Activated T-cell treated with anti-CD3 and anti-CD28 coated beads for 24 hours (primary cell): ENCODE data around the gene HARS2.
"Not testable (repeated sequence)": the region's sequence is repeated elsewhere in the genome, so short reads cannot be mapped to it uniquely, and the experiment has no call there.

ENCODE experiments used
- DNase-seq: peaks from one replicate; pipeline ENCODE4 v3.0.0-alpha.2; 2020; ENCODE audit warnings: low read depth

HARS2 gene

DNA sequence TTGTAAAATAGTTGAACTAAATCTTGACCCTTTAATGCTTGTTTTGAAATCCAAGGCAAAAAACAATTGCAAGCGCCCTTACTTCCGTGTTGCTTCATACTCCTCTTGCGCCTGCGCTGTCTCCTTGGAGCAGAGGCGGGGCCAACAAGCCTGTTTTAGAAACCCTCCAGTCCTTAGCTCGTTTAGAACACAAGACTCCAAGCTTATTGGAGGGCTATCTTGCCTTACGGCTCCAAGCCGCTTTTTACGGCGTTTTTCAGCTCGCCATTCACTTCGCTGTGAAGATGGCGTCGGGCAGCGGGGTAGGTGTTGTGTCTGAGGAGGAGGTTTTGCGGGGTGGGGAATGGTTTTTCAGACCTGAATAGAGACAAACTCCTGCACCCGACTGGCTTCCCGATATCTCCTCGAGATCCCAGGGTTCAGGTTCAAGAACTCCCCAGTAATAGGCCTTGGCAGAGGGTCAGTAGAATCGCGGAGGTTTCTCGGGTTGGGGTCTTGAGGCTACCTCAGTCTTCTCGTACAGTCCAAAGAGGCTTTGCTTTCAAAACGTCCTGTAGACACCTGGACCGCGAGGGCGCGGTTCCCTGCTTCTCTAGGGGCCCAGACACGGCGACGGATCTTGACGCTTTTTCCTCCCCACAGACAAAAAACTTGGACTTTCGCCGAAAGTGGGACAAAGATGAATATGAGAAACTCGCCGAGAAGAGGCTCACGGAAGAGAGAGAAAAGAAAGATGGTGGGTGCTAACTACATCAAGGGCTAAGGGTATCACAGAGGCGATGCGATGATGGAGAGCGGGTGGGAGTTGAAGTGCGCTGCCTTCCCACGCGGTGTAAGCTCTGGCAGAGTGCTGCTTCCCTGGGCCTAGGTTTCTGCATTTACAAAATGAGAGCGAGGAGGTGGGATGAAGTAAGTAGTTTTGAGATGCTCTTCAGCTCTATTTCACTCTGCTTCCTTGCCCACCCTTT lies 9.2 kb downstream of the HARS2 start, which contains the start of gene ZMAT2:
ZMAT2 (plus strand) TSS at position 271 of the 968 bp plus-strand sequence; CDS start at position 285, 14 bp downstream.
- DNase-seq: peak; percentile 91

DNA sequence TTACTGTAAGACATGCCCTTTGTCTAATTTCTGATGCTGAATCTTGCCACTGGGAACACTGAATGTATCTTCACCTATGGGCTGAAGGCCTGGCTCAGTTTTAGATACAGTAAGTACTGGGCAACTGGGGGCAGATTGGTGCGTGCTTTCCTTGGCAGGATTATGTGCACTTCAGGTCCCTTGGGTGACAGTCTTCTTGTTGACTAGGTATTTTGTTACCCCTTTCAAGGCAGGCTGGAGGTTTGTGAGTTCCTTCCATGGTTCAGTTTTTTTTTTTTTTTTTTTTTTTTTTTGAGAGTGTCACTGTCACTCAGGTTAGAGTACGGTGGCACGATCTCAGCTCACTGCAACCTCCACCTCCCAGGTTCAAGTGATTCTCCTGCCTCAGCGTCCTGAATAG lies 16.6 kb downstream of the HARS2 start:
- DNase-seq: no peak

DNA sequence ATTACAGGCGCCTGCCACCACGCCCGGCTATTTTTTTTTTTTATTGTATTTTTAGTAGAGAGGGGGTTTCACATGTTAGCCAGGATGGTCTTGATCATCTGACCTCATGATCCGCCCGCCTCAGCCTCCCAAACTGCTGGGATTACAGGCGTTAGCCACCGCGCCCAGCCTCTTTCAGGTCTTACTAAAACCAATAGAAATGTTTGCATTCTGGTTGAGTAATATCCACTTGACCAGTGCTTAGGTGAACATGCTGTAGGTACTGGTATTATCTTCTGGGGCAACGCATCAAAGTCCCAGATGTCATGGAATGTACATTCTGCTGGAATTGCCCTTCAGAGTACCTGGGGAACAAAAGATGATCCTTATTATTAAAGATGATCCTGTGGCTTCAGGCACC lies 17.5 kb downstream of the HARS2 start:
- not testable (repeated sequence) for DNase-seq

DNA sequence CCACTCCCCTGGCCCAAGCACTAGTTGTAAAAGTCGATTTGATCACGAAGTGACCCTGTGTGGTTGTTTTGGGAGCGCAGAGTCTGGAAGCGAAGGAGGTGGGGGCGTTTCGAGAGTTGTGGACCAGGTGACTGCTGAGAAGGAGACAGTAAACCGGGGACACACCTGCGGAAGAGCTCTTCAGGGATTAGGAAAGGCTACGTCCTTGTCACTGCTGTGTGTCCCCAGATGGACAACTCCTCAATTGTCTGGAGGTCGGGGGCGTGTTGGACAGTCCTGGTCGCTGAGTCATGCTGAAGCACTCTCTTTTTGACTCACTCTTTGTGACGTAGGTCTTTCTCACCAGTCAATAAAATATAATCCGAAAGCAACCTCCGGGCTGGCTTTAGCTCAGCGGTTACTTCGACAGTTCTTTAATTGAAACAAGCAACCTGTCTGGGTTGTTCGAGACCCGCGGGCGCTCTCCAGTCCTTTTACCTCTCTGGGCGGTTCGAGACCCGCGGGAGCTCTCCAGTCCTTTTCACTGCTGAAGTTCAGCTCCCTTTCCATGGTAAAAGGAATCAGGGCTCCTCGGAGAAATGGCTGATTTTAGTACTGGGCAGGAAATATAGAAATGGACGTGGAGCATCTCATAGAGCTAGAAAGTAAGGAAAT lies 19.8 kb downstream of the HARS2 start:
- peak; percentile 91 for DNase-seq

DNA sequence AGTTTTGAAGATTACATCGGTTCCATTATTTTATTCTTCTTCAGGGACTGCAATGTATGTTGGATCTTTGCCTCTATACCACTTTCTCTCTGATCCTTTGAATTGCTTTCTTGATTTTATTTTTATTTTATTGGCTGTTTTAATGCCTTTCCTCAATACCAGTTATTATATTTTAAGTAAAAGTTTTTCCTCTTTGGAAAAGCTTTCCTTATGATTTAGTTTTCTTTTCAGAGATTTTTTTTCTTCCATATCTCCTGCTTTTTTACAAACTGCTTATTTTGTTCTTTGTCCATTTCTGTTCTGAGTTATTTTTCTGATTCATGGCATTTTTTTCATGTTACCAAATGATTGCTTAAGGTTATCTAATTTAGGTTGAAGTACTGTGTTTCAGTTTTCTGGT lies 20.5 kb downstream of the HARS2 start:
- no peak for DNase-seq

DNA sequence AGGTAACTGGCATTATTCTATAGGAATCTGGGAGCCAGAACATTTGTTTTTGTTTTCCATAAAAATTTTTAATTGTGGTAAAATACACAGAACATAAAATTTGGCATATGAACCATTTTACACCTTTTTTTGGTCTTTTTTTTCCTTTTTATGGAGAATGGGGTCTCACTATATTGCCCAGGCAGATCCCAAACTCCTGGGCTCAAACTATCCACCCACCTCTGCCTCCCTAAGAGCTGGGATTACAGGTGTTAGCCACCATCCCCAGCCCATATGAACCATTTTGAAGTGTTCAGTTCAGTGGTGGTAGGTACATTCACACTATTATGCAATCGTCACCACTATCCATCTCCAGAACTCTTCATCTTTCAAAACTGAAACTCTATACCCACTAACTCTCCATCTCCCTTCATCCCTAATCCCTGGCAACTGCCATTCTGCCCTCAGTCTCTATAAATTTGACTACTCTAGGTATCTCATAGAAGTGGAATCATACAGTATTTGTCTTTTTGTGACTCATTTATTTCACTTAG lies 22.4 kb downstream of the HARS2 start:
- no peak for DNase-seq

DNA sequence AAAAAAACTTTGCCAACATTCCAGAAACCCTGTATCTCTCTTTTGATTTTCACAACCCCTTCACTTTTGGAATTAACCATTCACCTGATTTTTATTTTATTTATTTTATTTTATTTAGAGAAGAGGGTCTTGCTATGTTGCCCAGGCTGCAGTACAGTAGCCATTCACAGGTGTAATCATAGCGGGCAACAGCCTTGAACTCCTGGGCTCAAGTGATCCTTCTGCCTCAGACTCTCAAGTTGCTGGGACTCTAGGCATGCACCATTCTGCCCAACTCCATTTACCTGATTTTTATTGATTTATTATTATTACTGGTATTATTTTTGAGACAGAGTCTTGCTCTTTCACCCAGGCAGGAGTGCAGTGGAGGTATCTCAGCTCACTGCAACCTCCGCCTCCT lies 25.0 kb downstream of the HARS2 start:
- not testable (repeated sequence) for DNase-seq

DNA sequence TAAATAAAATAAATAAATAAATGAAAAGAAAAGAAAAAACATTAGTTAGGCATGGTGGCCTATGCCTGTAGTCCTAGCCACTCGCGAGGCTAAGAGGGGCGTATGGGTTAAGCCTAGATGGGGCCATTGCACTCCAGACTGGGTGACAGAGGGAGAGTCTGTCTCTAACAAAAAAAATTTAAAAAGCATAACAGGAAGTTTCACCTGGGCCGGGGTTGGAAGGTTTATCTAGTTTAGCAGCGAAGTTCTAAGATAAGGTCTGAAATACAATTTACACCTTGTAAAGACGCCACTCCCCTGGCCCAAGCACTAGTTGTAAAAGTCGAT lies 27.0 kb downstream of the HARS2 start:
- no peak for DNase-seq

DNA sequence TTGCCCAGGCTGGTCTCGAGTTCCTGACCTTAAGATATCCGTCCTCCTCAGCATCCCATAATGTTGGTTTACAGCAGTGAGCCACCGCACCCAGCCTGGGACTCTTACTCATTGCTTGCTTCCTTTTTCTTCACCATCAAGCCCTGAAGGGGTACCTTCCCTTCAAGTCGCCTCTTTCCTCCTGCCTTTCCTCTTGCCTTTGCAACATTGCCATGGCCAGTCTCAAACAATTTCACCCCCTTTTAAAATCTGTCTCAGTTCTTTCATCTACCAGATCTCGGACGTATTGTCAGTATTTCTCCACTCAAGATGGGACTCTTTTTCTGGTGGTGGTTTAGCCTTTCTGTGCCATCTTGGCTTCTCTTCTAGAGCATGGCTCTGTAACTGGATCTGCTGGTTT lies 29.5 kb downstream of the HARS2 start:
- DNase-seq: not testable (repeated sequence)

DNA sequence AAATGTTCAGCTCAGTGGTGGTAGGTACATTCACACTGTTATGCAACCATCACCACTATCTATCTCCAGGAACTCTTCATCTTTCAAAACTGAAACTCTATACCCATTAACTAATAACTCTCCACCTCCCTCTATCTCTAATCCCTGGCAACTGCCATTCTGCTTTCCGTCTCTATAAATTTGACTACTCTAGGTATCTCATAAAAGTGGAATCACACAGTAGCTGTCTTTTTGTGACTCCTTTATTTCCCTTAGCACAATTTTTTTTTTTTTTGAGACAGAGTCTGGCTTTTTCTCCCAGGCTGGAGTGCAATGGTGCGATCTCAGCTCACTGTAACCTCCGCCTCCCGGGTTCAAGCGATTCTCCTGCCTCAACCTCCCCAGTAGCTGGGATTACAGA lies 30.1 kb downstream of the HARS2 start:
- DNase-seq: not testable (repeated sequence)

DNA sequence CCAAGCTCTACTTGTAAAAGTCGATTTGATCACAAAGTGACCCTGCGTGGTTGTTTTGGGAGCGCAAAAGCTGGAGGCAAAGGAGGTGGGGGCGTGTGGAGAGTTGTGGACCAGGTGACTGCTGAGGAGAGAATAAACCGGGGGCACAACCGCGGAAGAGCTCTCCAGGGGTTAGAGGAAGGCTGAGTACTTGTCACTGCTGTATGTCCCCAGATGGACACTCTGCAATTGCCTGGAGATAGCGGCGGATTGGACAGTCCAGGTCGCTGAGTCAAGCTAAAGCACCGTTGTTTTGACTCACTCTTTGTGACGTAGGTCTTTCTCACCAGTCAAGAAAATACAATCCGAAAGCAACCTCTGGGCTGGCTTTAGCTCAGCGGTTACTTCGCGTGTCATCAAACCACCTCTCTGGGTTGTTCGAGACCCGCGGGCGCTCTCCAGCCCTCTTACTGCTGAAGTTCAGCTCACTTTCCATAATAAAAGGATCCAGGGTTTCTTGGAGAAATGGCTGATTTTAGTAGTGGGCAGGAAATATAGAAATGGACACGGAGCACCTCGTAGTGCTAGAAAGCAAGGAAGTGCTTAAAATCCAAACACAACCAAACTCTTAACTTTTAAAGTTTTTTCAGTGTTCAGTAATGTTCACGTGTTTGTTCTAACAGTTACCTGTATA lies 34.7 kb downstream of the HARS2 start:
- DNase-seq: peak; percentile 82

DNA sequence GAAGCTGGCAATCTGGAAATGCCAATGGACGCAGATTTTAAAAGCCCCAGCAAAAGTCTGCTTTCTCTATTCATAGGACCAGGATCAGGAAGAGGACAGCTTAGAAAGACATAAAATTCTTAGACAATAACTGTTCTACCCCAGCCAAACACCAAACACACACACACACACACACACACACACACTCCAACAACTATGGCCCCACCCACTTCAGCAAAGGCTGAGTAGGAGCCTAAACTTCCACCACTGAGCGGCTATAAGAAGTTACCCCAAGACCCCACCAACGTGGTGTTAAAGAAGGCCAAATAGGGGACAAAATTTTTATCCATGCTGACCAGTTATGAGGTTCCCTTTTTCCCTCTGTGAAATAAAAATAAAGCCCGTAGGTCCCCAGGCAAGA lies 41.8 kb downstream of the HARS2 start:
- no peak for DNase-seq

DNA sequence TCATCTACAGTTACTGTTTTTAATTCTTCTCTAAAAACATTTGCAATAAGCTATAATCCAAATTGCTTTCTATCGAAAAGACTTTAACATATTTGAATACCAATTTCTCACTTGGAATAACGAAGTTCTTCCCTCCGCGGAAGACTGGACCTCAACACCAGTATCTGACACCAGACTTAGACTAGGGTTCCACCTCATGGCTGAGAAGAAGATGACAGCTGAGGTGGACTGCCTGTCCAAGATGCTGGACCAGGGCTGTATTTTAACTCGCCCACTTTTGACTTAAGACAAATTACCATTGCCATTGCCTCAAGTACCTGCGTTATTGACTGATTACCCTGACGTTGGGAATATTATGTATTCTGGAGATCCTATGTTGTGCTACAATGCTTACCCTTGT lies 43.1 kb downstream of the HARS2 start:
- DNase-seq: no peak

DNA sequence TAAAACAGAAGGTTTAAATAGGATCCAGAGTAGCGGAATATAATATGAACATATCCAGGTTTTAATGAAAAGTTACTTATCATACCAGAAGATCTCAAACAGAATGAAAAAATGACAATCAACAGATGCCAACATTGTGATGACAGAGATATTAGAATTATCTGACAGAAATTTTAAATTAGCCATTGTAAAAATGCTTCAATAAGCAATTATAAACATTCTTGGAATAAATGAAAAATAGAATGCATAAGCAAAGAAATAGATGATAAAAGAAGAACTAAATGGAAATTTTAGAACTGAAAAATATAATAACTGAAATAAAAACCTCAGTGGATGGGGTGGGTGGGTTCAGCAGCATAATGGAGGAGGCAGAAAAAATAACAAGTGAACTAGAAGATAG lies 46.2 kb downstream of the HARS2 start:
- DNase-seq: no peak

DNA sequence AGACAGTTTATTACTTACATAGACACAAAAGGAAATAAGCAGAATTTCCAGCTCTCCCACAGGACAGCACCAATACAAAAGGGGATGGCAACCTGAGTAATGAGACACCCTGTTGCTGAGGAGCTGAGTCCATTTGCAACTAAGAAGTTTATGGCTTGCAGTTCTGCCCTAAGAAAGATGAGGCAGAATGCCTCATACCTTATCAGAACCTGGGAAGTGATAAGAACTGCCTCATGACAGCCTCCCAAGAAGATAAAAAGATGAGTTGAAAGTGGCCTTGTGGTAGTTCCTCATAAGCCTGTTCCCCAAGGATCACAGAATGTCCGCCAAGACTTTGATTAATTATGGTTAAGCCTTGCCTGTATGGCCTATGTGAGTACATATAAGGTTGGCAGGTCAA lies 50.7 kb downstream of the HARS2 start:
- DNase-seq: no peak
